Hepatic stellate cell (primary cell): ENCODE data around the gene OXSR1.
"Not testable (repeated sequence)": the region's sequence is repeated elsewhere in the genome, so short reads cannot be mapped to it uniquely, and the experiment has no call there.

Source experiments
- DNase-seq: peaks from one replicate; pipeline ENCODE4 v3.0.0; 2011; ENCODE audit warnings: low spot score

Gene OXSR1

DNA sequence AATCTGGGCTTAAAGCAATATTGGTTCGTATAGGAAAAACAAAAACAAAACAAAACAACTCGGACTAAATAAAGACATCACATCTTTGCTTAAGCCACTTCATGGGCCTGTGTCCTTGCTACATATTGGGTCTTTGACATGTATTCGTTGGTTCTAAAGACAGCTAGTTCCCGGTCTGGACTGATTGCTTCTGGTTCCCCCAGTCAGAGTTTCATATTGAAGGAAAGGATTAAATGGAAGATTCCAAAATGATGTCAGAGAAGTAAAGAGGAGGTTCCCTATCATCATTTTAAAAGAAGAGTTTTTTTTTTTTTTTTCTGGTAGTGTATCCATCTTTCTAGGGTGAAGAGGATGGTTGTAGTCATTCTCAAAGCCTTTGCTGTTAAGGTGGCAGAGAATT is 2.3 kb downstream of the OXSR1 start:
- no peak for DNase-seq

DNA sequence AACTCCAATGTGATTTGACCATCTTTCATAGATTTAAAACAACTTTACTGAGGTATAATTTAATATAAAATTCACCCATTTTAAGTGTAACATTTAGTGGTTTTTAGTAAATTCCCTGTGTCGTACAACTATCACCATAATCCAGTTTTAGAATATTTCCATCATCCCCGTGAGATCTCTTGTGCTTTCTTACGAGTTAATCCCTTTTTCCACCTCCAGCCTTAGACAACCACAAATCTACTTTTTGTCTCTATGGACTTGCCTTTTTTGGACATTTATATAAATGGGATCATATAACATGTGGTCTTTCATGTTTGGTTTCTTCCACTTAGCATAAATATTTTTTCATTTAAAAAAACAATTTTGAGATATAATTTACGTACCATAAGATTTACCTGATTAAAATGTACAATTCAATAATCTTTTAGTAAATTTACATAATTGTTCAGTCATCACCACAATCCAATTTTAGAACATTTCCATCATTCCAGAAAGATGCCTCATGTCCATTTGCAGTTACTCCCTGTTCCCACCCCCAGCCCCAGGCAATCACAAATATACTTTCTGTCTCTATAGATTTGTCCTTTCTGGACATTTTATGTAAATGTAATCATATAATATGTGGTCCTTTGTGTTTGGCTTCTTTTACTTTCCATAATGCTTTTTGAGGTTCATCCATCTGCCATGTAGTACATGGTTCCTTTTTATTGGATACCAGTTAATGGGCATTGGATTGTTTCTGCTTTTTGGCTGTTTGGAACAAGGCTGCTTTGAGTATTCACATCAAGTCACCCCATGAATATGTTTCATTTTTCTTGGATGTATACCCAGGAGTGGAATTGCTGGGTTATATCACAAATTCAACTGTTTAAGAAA is 3.1 kb downstream of the OXSR1 start:
- DNase-seq: peak; percentile 36

DNA sequence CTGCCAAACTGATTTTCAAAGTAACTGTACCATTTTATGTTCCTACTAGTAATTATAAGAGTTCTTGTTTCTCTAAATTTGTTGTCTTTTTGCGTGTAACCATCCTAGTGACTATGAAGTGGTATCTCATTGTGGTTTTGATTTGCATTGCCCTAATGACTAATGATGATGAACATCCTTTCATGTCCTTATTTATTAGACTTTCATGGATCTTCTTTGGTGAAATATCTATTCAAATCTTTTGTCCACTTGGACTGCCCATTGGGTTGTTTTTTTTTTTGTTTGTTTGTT is 3.6 kb downstream of the OXSR1 start:
- no peak for DNase-seq

DNA sequence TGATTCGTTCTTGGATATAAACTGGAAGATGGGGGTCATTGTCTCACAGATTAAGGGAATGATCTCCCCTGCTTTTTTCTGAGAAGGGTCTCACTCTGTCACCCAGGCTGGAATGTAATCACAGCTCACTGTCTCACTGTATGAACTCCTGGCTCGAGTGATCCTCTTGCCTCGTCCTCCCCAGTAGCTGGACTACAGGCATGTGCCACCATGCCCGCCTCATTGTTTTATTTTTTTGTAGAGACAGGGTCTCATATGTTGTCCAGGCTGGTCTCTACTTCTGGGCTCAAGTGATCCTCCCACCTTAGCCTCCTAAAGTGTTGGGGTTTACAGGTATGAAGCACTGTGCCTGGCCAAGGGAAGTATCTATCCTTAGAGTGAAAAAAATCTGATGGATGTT is 5.4 kb downstream of the OXSR1 start:
- no peak for DNase-seq

DNA sequence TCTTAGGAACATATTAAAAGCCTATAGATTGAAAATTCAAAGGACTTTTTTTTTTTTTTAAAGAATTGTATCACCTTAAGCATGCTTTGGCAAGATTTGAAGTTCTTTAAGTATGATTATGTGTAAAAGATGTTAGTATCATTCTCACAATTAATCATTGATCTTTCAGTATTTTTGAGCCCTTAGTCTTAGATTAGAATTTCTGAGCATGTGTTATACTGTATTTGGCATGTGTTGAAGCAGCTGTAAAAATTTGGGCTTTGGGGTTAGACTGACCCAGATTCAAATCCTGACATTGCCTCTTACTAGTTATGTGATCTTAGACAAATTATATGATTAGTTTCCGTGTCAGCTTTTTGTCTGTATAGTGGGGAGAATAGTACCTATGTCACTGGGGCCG is 6.3 kb downstream of the OXSR1 start:
- DNase-seq: no peak

DNA sequence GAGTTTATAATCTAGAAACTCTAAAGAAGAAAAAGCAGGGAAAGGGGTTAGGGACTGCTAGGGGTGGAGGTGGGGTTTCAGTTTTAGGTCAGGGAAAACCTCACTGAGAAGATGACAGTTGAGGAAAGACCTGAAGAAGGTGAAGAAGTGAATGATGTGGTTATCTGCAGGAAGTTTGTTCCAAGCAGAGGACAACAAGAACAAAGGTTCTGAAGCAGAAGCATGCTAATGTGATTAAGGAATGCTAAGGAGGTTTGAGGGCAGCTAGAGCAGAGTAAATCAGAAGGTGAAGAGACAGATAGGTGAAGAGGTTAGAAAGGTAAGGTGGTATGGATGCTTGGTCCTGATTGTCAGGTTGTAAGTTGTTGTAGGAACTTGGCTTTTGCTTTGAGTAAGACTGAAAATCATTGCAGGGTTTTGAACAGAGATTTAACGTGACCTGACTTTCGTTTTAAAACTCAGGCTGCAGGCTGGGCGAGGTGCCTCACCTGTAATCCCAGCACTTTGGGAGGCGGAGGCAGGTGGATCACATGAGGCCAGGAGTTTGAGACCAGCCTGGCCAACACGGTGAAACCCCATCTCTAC is 8.6 kb downstream of the OXSR1 start:
- no peak for DNase-seq

DNA sequence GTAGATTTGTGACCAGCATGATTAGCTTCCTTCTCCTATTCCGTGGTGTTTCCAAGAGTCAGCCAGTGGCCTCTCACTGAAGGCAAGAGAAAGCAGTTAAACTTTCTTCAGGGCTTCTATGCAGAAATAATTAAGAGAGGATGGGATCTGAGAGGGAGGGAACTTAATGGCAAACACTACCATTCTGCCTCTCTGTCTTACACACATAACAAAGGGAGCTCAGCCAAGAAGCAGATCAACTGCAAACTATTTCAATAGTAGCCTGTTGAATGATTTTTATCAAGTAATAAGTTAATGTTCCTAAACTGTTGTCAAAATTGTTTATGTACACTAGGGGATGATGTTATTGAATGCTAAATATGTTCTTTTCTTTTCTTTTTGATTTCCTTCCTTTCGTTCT is 11.8 kb downstream of the OXSR1 start:
- DNase-seq: no peak

DNA sequence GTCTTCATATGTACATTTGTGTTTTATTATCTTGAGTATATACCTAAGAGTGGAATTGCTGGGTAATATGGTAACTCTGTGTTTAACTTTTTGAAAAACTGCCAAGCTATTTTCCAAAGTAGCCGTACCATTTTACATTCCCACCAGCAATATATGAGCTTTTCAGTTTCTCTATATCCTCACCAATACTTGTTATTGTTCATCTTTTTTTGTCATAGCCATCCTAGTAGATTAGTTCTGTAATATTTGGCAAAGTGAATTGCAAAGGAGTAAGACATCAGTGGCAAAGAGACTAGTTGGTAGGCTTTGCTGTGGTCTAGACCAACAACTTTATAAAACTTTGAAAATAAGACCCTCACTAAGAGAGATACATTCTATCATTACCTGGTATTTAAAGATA is 21.4 kb downstream of the OXSR1 start:
- no peak for DNase-seq

DNA sequence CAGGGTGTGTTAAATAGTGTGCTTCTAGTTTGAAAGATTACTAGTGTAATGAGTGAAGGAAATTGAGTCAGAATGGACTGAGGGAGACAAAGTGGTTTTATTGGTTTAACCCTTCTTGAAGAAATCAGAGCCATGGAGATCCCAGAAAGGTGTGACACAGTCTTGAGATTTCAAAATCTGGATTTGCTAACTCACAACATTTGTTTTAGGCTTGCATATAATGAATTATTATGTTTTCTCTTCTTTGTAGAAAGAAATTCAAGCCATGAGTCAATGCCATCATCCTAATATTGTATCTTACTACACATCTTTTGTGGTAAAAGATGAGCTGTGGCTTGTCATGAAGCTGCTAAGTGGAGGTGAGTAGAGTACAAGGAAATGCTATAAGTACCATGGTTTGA is 25.1 kb downstream of the OXSR1 start:
- DNase-seq: no peak

DNA sequence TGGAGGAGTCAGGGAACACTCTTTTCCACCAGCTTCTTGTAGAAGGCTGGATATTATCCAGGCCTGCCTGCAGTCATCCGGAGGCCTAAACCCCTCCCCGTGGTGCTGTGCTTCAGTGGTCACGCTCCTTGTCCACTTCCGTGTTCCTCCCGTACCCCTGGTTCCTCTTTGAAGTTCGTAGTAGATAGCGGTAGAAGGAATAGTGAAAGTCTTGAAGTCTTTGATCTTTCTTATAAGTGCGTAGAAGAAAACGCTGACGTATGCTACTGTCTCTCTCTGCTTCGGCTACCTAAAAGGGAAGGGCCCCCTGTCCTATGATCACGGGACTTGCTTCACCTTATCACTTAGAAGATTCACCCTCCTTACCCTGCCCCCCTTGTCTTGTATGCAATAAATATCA is 37.6 kb downstream of the OXSR1 start:
- DNase-seq: not testable (repeated sequence)

DNA sequence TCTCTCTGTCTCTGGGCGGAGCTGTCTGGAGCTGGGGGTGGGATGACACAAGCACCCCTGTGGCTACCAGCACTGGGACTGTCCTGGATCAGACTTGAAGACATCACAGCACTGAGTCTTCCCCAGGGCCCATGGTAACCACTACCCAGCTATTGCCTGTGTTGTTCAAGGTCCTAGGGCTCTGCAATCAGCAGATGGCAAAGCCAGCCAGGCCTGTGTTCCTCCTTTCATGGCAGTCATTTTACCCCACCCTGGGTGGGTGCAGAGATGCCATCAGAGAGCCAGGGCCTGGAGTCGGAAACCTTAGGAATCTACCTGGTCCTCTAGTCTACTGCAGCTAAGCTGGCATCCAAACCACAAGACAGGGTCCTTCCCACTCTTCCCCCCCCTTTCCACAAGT is 38.4 kb downstream of the OXSR1 start:
- no peak for DNase-seq

DNA sequence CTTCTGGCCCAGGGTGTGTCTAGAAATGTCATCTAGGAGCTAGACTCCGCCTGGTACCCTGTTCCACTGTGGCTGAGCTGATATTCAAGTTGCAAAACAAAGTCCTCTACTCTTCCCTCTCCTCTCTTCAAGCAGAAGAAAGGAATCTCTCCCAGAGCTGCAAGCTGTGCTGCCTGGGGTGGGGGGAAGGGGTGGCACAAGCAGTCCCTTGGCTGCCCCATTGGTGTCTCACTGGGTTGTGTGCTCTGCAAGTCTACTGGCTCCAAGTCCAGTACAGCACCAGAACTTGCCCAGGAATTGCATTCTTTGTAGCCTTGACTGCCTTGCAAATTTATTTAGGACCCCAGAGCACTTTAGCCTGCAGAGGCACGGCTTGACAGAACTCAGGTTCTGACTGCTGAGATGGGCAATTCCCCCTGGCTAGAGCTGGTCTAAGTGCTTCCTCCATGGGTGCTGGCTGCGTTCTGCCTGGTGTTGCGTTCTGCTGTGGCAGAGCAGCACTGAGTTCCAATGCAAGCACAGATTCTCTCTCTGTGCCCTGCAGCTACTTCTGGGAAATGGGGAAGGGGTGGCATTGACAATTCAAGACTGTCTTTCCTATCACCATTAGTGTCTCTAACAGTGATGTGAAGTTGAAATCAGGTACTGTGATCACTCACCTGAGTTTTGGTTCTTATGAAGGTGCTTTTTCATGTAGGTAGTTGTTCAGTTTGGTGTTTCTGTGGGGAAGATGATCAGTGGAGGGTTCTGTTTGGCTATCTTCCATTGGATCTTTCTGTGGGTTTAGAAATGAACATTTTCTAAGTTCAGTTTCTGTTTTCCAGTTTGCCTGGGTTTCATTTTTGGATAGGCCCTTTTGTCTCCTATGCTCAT is 39.5 kb downstream of the OXSR1 start:
- DNase-seq: no peak

DNA sequence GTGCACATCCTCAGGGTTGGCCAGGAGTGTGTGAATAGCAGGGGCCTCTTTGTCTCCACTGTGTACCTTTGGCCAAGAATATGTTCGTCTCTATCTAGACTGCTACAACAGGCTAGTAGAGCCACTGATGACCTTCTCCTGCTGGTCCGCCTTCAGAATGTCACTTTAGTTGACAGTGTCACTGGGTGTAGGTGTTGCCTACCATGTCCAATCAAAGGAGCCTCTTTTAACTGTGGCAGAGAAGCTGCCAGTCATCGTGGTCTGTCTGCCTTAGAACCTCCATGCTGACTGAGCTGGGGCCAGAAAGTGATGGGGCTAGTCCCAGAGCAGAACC is 40.1 kb downstream of the OXSR1 start:
- DNase-seq: no peak

DNA sequence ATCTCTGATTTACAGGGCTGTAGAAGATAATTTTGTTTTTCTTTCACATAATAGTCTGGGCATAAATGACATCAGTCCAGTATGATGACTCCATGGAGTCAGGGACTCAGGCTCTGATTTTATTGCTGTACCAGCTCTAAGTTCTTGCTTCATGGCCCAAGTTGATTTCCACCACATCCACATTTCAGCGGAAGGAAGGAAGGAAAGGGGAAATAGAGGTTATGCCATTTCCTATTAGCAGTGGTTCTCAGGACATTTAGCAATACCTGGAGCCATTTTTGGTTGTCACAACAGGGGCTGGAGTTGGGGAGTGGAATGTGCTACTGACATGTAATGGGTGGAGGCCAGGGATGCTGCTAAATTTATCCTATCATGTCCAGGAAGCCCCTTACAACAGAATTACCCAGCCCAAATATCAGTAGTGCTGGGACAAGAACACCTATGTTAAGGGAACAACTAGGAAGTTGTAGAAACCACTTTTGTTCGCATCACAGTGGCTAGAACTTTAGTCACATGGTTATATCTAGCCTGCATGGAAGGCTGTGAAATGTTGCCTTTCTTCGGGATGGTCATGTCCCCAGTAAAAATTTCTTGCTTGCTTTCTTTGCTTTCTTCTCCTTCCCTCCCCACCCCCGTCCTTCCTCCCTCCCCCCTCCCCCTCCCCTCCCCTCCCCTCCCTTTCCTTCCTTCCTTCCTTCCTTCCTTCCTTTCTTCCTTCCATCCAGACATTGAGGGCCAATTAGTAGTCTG is 42.1 kb downstream of the OXSR1 start:
- DNase-seq: no peak

DNA sequence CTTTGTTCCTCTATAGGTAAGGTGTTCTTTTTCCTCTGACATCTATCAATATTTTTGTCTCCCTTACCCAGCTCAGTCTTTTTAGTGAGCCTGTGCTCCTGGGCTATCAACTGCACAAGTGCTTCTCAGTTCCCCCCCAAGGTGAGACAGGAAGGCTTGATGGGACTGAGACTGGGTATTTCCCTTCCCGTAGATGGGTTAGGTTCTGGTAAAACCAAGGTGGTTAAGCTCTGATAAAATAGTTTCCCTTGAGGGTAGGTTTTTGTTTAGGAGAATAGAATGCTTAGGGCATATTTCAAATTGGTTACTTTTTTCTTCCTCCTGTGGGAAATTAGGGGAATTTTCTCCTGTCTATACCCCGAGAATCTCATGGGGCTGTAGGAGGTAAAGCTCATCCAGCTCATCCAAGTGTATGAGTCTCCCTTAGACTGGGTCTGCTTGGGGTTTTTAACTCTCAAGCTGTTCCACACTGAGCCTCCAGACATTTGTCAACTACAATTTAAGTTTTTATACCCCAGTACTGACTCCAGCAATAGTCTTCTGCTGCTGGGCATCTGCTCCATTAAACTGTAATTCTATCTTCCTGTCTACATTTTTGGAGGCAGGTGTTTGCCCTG is 44.9 kb downstream of the OXSR1 start:
- DNase-seq: no peak

DNA sequence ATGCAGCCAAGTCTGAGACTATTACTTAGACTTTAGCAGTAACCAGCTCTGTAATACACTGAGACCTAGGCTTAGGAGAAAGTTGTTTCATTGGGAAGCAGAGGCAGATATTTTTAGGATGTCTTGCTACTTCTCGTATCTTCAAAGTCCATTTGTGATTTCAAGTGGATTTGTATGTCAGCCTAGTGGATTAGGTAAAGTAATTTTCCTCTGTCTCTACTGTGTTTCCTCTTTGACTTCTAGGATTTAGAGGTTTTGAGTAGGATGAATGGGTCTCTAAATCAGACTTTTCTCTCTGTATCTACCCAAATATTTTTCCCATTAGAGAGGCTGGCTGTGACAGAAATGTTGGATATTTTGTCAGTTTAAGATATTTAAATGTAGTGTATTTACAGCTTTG is 46.8 kb downstream of the OXSR1 start:
- DNase-seq: no peak

DNA sequence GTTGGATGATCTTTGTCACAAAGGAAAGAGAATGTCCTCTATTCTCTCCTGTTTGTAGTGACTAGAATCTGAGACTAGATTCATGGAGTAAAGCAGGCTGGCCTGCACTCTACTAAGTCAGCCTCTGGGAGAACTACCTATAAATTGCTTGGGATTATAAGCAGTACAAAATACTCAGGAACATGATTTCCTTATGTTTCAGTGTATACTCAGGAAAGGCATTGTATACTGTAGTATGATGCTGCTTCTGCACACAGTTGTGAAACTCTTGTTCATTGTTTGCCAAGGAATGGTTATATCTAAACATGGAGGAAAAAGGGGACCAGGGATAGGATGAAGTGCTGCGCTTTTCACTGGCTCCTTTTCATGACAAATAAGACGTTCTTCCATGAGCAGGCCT is 49.2 kb downstream of the OXSR1 start:
- no peak for DNase-seq

DNA sequence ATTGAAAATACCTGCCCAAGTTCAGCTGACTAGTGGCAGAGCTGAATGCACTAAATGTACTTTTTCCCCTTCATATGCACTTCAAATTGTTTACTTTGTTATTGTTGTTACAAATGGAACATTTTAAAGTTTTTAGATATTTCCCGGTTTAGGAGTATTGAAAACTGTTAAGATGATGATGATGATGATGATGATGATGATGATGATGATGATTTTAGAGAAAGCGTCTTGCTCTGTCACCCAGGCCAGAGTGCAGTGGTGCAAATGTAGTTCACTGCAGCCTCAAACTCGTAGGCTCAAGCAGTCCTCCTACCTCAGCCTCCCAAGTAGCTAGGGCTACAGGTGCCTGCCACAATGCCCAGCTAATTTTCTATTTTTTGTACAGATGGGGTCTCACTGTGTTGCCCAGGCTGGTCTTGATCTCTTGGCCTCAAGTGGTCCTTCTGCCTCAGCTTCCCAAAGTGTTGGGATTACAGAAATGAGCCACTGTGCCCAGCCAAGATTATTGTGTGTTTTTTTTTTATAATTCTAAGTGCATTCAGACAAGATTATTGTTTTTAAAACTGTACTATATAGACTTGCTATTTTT is 54.4 kb downstream of the OXSR1 start:
- DNase-seq: no peak

DNA sequence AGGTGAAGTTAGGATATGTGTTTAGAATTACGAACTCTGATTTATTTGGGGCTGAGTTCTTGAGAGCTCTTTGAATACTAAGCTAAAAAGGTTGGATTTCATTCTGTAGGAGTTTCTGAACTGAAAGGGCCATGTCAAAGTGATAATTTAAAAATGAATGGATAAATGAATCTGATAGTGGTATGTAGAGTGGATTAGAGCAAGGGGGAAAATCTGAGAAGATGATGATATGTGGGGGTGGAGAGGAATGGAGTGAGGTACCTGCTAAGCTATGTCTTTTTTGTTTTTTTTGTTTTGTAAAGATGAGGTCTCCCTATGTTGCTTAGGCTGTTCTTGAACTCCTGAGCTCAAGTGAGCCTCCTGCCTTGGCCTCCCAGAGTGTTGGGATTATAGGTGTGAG is 55.7 kb downstream of the OXSR1 start:
- no peak for DNase-seq

DNA sequence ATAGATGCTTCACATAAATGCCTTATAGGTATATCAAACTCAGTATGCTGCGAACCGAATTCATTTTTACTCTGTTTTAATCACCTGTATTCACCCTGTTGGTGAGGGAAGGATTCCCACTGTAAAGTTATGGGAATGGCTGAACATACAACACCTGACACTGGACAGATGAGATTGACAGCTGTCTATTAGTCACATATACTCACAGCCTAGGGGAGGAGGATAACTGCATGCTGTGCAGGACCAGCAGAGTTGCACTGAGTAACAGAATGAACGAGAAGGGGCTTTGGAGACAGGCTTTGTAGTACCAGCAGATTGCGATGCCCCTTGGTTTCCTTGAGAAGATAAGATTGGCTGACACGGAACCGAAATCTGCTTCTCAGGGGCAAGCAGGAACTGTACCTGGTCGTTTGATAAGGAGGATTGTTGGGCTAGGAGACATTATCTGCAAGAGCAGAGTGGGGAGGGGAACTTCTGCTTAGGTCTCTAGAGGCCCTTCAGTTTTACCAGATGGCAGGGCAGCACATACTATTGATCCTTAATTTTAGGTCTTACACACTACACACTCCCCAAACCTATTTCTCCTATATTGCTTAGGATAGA is 56.8 kb downstream of the OXSR1 start:
- DNase-seq: no peak

DNA sequence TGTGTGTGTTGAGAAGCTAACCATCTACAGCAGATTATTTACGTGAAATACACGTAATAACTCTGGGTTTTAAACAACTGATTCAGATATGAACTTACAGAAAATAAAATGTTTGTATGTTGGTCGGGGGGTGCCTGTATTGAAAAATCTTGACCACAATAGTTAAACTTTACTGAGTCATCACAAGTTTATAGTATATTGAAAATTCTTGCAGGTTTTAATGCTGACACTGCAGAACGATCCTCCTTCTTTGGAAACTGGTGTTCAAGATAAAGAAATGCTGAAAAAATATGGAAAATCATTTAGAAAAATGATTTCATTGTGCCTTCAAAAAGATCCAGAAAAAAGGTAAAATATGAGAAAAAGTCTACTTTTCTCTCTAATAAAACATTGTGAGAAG is 59.0 kb downstream of the OXSR1 start:
- DNase-seq: no peak
